ENCODE measurements around the gene LIPT2. TPM values are rescaled to one million over a fixed set of nuclear protein-coding genes. Genes with fewer than 3 reads are reported as not detected.

Gene LIPT2
- total and polyA plus RNA-seq, 12 donors, result 0.93 to 3.8 (median 1.6) TPM

GRCh38 chr11:74453373-74453975 is 40.0 kb downstream of the LIPT2 start:
- DNase-seq (peak; percentile 62 to 64), ATAC-seq (peak; percentile 53 to 78 (median 58))
- no peaks in the 10 kb centered on the region for H3K27me3 ChIP-seq
- H3K4me3 ChIP-seq, result no peak overlapping the region
- WGBS, 2 donors, result 37 to 40% methylated on average over 10 of the region's 10 CpGs
- intact Hi-C loops (cut with DNase I), result loop anchor here in 8 of 10 donors (1.0 to 10.0 kb wide), 5 partner anchors 115 to 271 kb away; no protein-coding TSS in a partner anchor
- TF ChIP-seq, protein P1, sequence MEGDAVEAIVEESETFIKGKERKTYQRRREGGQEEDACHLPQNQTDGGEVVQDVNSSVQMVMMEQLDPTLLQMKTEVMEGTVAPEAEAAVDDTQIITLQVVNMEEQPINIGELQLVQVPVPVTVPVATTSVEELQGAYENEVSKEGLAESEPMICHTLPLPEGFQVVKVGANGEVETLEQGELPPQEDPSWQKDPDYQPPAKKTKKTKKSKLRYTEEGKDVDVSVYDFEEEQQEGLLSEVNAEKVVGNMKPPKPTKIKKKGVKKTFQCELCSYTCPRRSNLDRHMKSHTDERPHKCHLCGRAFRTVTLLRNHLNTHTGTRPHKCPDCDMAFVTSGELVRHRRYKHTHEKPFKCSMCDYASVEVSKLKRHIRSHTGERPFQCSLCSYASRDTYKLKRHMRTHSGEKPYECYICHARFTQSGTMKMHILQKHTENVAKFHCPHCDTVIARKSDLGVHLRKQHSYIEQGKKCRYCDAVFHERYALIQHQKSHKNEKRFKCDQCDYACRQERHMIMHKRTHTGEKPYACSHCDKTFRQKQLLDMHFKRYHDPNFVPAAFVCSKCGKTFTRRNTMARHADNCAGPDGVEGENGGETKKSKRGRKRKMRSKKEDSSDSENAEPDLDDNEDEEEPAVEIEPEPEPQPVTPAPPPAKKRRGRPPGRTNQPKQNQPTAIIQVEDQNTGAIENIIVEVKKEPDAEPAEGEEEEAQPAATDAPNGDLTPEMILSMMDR (IDR thresholded peaks at IDR 0.05), result peak; percentile 58 to 86 (median 79)
- no peak overlapping the region for H3K27ac ChIP-seq
- H3K36me3 ChIP-seq, result peaks cover 0 to 24% (median 0%) of the 10 kb centered on the region in 9 donors
- H3K4me1 ChIP-seq, result peaks cover 0 to 23% (median 0%) of the 10 kb centered on the region in 9 donors
- H3K9me3 ChIP-seq, result no peaks in the 10 kb centered on the region

GRCh38 chr11:74452366-74452765 is 41.2 kb downstream of the LIPT2 start:
- Histone ChIP-seq H3K27me3 (no peaks in the 10 kb centered on the region), H3K36me3 (peaks cover 0 to 14% (median 0%) of the 10 kb centered on the region in 9 donors), H3K4me1 (peaks cover 0 to 19% (median 0%) of the 10 kb centered on the region in 9 donors), H3K27ac (no peak overlapping the region), H3K9me3 (no peaks in the 10 kb centered on the region), H3K4me3 (no peak overlapping the region)
- TF ChIP-seq, protein P1 (IDR thresholded peaks at IDR 0.05), result no peak
- no peak for DNase-seq
- 71 to 73% methylated on average over 3 of the region's 3 CpGs for WGBS, 2 donors
- intact Hi-C loops (cut with DNase I), result loop anchor here in 5 of 10 donors (2.0 to 10.0 kb wide), 4 partner anchors 116 to 272 kb away; no protein-coding TSS in a partner anchor
- ATAC-seq, result no peak

DNA sequence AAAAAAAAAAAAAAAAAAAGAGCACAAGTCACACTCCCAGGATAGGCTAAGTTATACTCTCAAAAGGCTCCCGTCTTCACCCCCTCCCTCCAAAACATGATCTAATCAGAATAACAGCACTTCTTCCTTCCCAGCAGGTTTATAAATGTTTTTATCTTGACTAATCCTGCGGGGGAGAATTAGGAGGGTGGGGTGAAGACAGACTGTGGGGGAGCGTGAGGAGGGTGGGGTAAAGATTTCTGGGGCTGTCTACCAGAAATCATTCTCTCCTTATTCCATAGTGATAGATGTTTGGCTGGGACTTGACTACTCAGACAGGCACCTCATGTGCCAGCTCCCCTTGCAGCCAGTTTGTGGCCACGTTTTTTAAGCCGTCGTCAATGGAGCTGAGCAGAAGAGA is 43.2 kb downstream of the LIPT2 start:
- intact Hi-C loops (cut with DNase I), result loop anchor here in 2 of 10 donors (5.0 to 10.0 kb wide), 2 partner anchors 122 to 274 kb away; no protein-coding TSS in a partner anchor
- Histone ChIP-seq H3K4me1 (peaks cover 0 to 19% (median 0%) of the 10 kb centered on the region in 9 donors), H3K27ac (no peak overlapping the region), H3K4me3 (no peak overlapping the region), H3K27me3 (no peaks in the 10 kb centered on the region), H3K36me3 (no peaks in the 10 kb centered on the region), H3K9me3 (no peaks in the 10 kb centered on the region)
- ATAC-seq (no peak), DNase-seq (no peak)
- WGBS, 2 donors, result 57 to 61% methylated on average over 6 of the region's 6 CpGs
- TF ChIP-seq, protein P1 (IDR thresholded peaks at IDR 0.05), result no peak

DNA sequence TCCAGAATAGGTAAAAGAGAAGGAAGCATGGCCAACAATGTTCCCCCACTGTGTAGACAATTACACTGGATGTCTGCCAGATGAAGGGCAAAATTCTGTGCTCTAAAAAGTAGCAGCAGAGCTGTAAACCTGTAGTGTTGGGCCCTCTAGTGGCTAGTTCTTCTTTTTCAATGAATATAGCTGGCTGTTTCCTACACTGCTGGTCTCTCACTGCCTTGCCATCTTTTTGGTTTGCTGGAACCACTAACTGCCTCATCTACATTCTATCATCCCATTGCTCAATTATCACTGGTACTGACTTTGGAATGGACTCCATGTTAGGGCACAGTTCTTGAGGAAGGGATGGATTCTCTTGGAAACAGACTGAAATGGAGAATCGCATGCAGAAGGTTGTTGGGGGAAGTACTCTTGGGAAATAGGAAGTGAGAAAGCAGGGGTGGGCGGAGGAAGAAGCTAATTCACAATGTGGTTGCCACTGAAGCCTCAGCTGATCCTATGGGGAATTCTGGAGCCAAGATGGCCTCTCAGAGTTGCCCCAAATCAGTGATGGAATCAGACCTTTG is 44.1 kb downstream of the LIPT2 start:
- DNase-seq (peak in 1 of 2 donors; percentile 77), ATAC-seq (peak; percentile 74 to 91 (median 86))
- Histone ChIP-seq H3K27ac (peak overlapping the region in 1 of 10 donors; percentile 49), H3K4me1 (peaks cover 0 to 19% (median 0%) of the 10 kb centered on the region in 9 donors), H3K9me3 (no peaks in the 10 kb centered on the region), H3K36me3 (no peaks in the 10 kb centered on the region), H3K27me3 (no peaks in the 10 kb centered on the region), H3K4me3 (no peak overlapping the region)
- WGBS, 2 donors, result 37 to 58% methylated on average over 2 of the region's 2 CpGs
- intact Hi-C loops (cut with DNase I), result loop anchor here (1.0 to 5.0 kb wide), 11 partner anchors 57 to 288 kb away; no protein-coding TSS in a partner anchor
- TF ChIP-seq, protein P1 (IDR thresholded peaks at IDR 0.05), result peak; percentile 51 to 80 (median 75)

Data from heart right ventricle (tissue), 16 donors.